Stimulated activated CD4-positive, alpha-beta T cell treated with anti-CD3 and anti-CD28 coated beads, Interleukin-12 subunit alpha, Interleukin-12 subunit beta, amount 100 ng/mL, for 24 hours (primary cell): ENCODE data around the gene PRSS58.

Source experiments
- DNase-seq, 2 experiments: peaks; one replicate each; pipeline ENCODE4 v3.0.0-alpha.2; 2020; ENCODE audit warnings: low read depth in 2 of 2

PRSS58 gene

GRCh38 chr7:142257958-142258357 lies at the start of gene PRSS58:
Gene PRSS58, minus strand, starts transcription at chr7:142258058. Its CDS starts 351 bp downstream, at chr7:142257707.
- DNase-seq, result no peak

- no peak for DNase-seq
These were observed 49.5 kb upstream of the PRSS58 start for GRCh38 chr7:142307246-142307900.

GRCh38 chr7:142303650-142304049 lies 45.8 kb upstream of the PRSS58 start:
- no peak for DNase-seq

- DNase-seq, result no peak
These were observed 44.2 kb upstream of the PRSS58 start for GRCh38 chr7:142301923-142302550.

GRCh38 chr7:142301299-142301698 lies 43.4 kb upstream of the PRSS58 start:
- DNase-seq, result no peak

GRCh38 chr7:142300689-142301088 lies 42.8 kb upstream of the PRSS58 start:
- DNase-seq, result peak in 1 of 2 experiments; percentile 18

GRCh38 chr7:142299237-142299781 lies 41.5 kb upstream of the PRSS58 start:
- no peak for DNase-seq

- no peak for DNase-seq
These were observed 40.8 kb upstream of the PRSS58 start for GRCh38 chr7:142298627-142299026.

- DNase-seq, result no peak
These were observed 40.2 kb upstream of the PRSS58 start for GRCh38 chr7:142298009-142298408.

- no peak for DNase-seq
These were observed 22.4 kb upstream of the PRSS58 start for GRCh38 chr7:142280263-142280662.

GRCh38 chr7:142279601-142280000 lies 21.7 kb upstream of the PRSS58 start:
- no peak for DNase-seq

- DNase-seq, result no peak
These were observed 17.2 kb upstream of the PRSS58 start for GRCh38 chr7:142275028-142275427.

- DNase-seq, result no peak
These were observed 15.0 kb upstream of the PRSS58 start for GRCh38 chr7:142272841-142273240.

- no peak for DNase-seq
These were observed 5.9 kb upstream of the PRSS58 start for GRCh38 chr7:142263598-142264380.

- DNase-seq, result no peak
These were observed 7.2 kb downstream of the PRSS58 start for GRCh38 chr7:142250705-142251104.

- no peak for DNase-seq
These were observed 7.9 kb downstream of the PRSS58 start for GRCh38 chr7:142249918-142250317.

GRCh38 chr7:142248166-142249160 lies 9.4 kb downstream of the PRSS58 start:
- no peak for DNase-seq

- DNase-seq, result no peak
These were observed 14.0 kb downstream of the PRSS58 start for GRCh38 chr7:142243823-142244222.

GRCh38 chr7:142240546-142240945 lies 17.3 kb downstream of the PRSS58 start:
- DNase-seq, result no peak

- no peak for DNase-seq
These were observed 26.1 kb downstream of the PRSS58 start for GRCh38 chr7:142231716-142232115.

- DNase-seq, result no peak
These were observed 29.2 kb downstream of the PRSS58 start for GRCh38 chr7:142228537-142229104.
